Stimulated activated CD8-positive, alpha-beta memory T cell treated with anti-CD3 and anti-CD28 coated beads, Interleukin-7, amount 100 ng/mL, for 4 hours (primary cell): Measurements from ENCODE around the gene MCF2L.

Experiments
- DNase-seq, 2 donors: peaks; one replicate each; pipeline ENCODE4 v3.0.0-alpha.2; 2020; ENCODE audit warnings: low read depth in 2 of 2

The MCF2L gene

DNA sequence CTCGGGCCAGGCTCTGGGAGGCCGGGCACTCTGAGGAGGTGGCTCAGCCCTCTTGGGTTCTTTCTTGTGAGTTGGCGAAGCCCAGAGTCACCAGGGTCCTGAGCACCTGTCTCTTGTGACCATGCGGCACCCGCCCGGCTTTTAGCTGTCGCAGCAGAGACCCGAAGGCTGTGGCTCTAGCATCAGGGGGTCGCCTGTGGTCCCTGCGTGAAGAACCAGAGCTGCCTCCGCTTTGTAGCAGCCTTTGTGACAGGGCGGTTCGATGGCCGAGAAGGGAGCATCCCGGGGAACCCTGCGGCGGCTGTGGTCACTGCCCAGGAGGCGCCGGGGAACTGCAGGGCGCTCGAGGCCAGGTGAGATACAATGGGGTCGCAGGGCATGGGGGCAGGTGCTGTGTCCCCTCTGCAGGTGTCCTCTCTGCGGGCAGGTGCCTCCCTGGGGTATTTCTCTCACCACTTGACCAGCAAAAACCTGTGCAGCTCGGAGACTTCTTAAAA is 10.4 kb downstream of the MCF2L start:
- DNase-seq, result no peak

- DNase-seq, result no peak
These were observed 11.4 kb downstream of the MCF2L start for GRCh38 chr13:112980434-112980833.

- DNase-seq, result no peak
These were observed 12.4 kb downstream of the MCF2L start for GRCh38 chr13:112981451-112981850.

- no peak for DNase-seq
These were observed 13.4 kb downstream of the MCF2L start for GRCh38 chr13:112982281-112983041.

- no peak for DNase-seq
These were observed 14.0 kb downstream of the MCF2L start for GRCh38 chr13:112983042-112983305.

- no peak for DNase-seq
These were observed 14.6 kb downstream of the MCF2L start for GRCh38 chr13:112983428-112984196.

GRCh38 chr13:112984501-112984900 is 15.5 kb downstream of the MCF2L start:
- no peak for DNase-seq

DNA sequence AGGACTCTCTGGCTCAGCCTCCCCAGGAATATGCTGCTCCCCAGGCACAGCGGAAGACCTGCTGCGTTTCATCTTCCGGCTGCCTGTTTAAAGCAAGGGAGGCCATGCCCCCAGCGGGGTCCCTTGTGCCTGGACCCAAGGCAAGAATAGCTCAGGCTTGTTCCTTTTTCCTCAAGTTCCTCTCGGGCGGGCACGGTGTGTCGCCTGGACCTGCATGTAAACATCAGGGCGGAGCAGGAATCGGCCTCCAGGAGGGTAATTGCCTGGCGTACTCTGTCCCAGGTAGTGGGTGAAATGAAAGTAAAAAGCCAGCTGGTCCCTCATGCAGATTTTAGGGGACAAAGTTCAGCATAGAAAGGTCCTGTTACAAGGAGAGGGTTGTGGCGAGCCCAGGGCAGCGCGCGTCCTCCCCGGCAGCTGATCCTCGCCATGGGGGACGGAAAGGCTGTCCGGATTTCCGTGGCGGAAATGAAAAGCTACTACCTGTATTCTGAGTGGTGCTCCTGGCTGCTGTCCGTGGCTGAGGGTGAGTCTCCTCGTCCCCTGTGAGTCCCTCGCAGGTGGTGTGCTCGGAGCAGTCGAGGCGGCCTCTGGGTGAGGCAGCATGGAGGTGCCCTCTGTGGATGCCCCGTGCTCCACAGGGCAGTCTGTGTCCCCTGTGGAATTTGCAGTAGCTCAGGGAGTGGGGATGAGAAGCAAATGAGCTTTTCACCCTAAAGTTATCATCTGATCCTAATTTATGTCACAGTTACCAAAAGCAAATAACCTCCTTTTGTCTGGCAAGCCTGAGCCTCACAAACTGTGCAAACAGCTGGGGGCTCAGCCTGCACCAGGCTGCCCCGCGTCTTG is 16.2 kb downstream of the MCF2L start:
- DNase-seq, result no peak

GRCh38 chr13:112985803-112986408 is 16.9 kb downstream of the MCF2L start:
- DNase-seq, result no peak

- DNase-seq, result no peak
These were observed 17.5 kb downstream of the MCF2L start for GRCh38 chr13:112986470-112986869.

GRCh38 chr13:112986946-112987681 is 18.1 kb downstream of the MCF2L start:
- DNase-seq, result no peak

GRCh38 chr13:112987682-112988024 is 18.6 kb downstream of the MCF2L start:
- DNase-seq, result no peak

GRCh38 chr13:112990783-112991182 is 21.8 kb downstream of the MCF2L start:
- DNase-seq, result no peak

GRCh38 chr13:112991609-112992008 is 22.6 kb downstream of the MCF2L start:
- DNase-seq, result no peak

DNA sequence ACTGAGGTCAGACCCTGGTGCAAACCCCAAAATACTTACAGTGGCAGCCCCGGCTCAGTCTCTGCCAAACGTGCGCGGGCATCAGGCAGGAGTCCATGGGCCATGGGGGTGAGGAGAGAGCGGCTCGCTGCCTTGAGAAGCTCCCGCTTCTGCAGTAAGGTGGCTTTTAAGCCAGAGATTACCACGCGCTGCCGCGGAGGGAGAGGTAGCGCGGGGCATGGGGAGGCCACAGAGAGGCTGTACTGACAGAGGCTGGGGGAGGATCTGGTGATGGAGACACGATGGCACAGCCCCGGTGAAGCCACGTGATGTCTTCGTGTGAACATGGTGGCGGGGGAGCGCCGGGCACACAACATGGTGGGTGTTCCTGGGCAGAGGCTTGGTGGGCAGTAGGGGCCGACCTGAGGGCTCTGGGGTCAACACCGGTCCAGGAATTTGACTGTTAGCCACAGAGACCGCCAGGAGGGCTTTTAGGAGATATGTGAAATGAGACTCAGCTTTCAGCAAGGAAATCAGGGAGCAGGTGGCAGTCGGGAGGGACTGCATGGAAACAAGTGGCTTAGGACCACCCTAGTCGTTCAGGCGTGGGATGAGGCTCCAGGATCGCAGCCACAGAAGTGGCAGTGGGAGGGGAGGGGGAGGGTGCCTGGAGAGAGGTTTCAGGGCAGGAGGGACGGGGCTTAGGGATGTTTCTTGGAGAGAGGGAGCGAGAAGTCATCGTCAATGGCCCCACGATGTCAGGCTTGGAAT is 24.1 kb downstream of the MCF2L start:
- no peak for DNase-seq

DNA sequence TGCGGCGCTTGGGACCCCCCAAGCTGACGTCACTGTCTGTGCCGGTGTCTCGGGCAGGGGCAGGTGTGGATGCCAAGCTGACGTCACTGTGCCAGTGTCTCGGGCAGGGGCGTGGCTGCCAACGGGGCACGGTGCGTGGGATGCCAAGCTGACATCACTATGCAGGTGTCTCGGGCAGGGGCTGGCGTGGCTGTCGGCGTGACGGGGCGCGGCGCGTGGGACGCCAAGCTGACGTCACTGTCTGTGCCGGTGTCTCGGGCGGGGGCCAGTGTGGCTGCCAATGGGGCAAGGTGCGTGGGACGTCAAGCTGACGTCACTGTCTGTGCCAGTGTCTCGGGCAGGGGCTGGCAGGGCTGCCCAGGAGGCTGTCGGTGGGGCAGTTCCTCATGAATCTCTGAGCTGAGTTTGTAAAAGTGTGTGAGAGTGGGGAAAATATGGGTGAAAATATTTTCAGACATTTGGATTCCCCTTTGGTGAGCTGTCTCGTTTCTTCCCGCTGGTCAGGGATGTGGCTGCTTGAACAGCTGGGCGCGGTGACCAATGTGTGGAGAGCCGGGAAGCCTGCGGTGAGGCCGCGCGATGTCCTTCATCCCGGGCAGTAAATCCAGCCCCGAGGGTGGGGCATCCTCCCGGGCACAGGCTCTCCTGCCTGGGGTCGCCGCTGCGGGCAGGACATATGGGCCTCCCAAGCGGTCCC is 25.2 kb downstream of the MCF2L start:
- no peak for DNase-seq

GRCh38 chr13:112994781-112995355 is 25.9 kb downstream of the MCF2L start:
- DNase-seq, result no peak

DNA sequence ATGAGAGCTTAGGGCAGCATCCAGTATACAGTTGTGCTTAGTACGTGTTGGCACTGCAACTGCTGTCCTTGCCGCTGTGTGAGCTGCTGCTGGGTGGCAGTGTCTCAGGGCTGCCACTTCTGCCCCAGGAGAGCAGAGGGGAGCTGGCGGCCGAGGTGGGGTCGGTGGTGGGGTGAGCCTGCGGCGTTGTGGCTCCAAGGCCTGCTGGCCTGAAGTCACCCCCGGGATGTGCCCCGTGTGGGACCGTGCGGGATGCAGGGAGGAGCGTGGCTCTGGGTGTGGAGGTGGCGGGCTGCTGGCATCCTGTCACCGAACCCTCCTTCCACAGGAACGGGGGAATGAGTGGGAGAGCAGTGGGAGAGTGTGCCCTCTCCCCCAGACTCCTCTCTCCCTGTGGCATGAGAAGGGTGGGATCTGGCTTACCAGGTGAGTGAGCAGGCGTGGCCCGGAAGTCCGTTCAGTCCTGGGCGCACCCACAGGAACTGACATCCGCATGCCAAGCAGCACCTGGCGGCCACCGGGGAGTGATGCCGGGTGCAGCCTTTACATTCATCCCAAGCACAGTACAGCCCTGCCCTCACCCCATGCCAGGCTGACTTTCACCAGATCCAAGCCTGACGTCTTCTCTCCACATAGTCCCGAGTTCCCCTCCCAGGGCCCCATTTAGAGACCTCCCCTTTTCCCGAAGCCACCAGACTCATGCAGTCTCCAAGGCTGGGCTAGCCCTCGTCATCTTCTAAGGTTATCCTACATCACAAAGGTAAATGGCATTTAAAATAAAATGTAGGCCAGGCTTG is 26.6 kb downstream of the MCF2L start:
- DNase-seq, result no peak

DNA sequence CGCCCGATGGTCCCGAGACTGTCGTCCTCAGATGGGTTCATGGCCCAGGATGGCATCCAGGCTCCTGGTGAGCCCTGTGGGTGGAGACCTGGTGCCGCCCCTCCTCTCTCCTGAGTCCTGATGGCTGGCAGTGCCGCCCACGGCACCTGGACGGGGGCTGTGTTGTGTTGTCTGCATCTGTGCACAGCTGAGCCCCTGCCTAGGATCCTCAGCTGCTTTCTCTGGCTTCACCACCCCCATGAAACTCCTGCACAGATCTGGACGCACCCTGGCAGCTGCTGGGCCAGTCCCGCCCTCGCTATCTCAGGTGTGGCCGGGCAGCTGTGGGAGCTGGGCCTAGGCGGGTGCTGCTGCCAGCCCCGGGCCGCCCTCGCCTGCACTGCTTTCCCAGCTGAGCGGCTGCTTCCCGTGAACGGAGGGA is 27.7 kb downstream of the MCF2L start:
- no peak for DNase-seq
